Breast epithelium (tissue), 4 donors: ENCODE measurements around the gene YBX1. TPM values are rescaled to one million over a fixed set of nuclear protein-coding genes. Genes with fewer than 3 reads are reported as not detected.

Source experiments
- DNase-seq, 2 donors: peaks; one replicate each; pipeline ENCODE4 v3.0.0-alpha.2; 2019; ENCODE audit warnings: low spot score in 2 of 2
- H3K27ac ChIP-seq, 2 donors: fragments of 200-600 bp; sonication (generic) in 1 of 2; one replicate each; pipeline ENCODE4 v1.5.1; 2016 to 2019; ENCODE audit warnings: mild to moderate bottlenecking in 1 of 2
- H3K27me3 ChIP-seq, 2 donors: fragments of 200-600 bp; sonication (generic) in 1 of 2; one replicate each; pipeline versions ENCODE4 v1.5.1 to v1.6.0; 2017 to 2019; ENCODE audit warnings: control low read depth in 1 of 2, mild to moderate bottlenecking in 1 of 2
- H3K36me3 ChIP-seq: fragments of 200-600 bp; one replicate; pipeline ENCODE4 v1.5.1; 2019
- H3K4me1 ChIP-seq, 2 donors: fragments of 200-600 bp; sonication (generic); one replicate each; pipeline ENCODE4 v1.5.1; 2016 to 2019; ENCODE audit warnings: control low read depth in 1 of 2
- H3K4me3 ChIP-seq, 3 donors: fragments of 200-600 bp; sonication (generic); 1 replicate in 2 of 3; 2 replicates in 1 of 3; pipeline ENCODE4 v1.5.1; 2016 to 2019; ENCODE audit warnings: mild to moderate bottlenecking in 3 of 3, moderate library complexity in 2 of 3
- H3K9me3 ChIP-seq, 2 donors: fragments of 200-600 bp; sonication (generic) in 1 of 2; one replicate each; pipeline ENCODE4 v1.5.1; 2016 to 2019; ENCODE audit warnings: control low read depth in 1 of 2
- CTCF ChIP-seq, 3 donors: fragments of 450-650 bp; IDR thresholded peaks; one replicate each; pipeline ENCODE4 v1.5.1; 2016 to 2017; ENCODE audit warnings: antibody characterized with exemption in 3 of 3, mild to moderate bottlenecking in 3 of 3, moderate library complexity in 3 of 3
- POLR2A ChIP-seq: fragments of 450-650 bp; IDR thresholded peaks from one replicate; pipeline ENCODE4 v1.6.1; 2016; ENCODE audit warnings: antibody characterized with exemption, mild to moderate bottlenecking, moderate library complexity
- POLR2AphosphoS5 ChIP-seq, 3 donors: sonication (generic); formaldehyde crosslinking; IDR thresholded peaks; one replicate each; pipeline ENCODE4 v1.6.1; 2017; ENCODE audit warnings: antibody characterized with exemption in 3 of 3
- intact Hi-C: fragments of 100-400 bp; cut with DNase I; formaldehyde crosslinking; loops from one replicate; pipeline ENCODE4 v1.15.1; 2023; ENCODE audit warnings: low total_unique reads
- total RNA-seq, 3 donors: library from RNA; depleted of rRNA; stranded (reverse); fragments of >200 nt; gene quantifications; one replicate each; pipeline ENCODE4 v1.1.0, GENCODE V29; 2016

YBX1 gene
- total RNA-seq, 3 donors from 2014 or later: 332 to 694 (median 485) TPM

DNA sequence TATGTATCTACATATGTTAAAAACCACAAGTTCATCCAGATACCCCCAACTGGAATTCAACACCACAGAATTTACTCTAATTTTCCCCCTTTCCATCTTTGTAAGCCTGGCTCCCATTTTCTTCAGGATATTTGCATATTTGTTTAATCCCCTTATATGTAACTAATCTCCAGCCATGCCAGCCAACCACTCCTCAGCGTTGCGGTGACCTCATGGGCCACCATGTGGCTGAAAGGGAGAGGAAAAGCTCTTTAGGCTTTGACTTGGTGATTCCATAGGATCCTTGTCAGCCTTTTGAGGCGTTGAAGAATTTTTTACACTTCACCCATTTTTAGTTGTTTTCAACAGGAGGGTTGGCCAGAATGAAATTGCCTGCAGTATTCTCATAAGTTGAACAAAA, 47.8 kb downstream of the YBX1 start:
- no peaks in the 10 kb centered on the region for H3K9me3 ChIP-seq
- intact Hi-C loops: no loop called here
- TF ChIP-seq POLR2A (no peak), POLR2AphosphoS5 (IDR thresholded peaks at IDR 0.05) (no peak), CTCF (IDR thresholded peaks at IDR 0.05) (no peak)
- no peaks in the 10 kb centered on the region for H3K36me3 ChIP-seq
- no peaks in the 10 kb centered on the region for H3K27me3 ChIP-seq
- H3K27ac ChIP-seq: no peak overlapping the region
- no peak for DNase-seq
- H3K4me3 ChIP-seq: no peak overlapping the region
- H3K4me1 ChIP-seq: no peaks in the 10 kb centered on the region

- H3K36me3 ChIP-seq: no peaks in the 10 kb centered on the region
- no peaks in the 10 kb centered on the region for H3K9me3 ChIP-seq
- H3K4me3 ChIP-seq: no peak overlapping the region
- H3K27me3 ChIP-seq: no peaks in the 10 kb centered on the region
- no peak for TF ChIP-seq POLR2A
- no peak for TF ChIP-seq POLR2AphosphoS5 (IDR thresholded peaks at IDR 0.05)
- no peak for TF ChIP-seq CTCF (IDR thresholded peaks at IDR 0.05)
- no peak for DNase-seq
- H3K4me1 ChIP-seq: no peaks in the 10 kb centered on the region
- no peak overlapping the region for H3K27ac ChIP-seq
- intact Hi-C loops: no loop called here
These were observed 48.8 kb downstream of the YBX1 start for GRCh38 chr1:42730988-42731387.

DNA sequence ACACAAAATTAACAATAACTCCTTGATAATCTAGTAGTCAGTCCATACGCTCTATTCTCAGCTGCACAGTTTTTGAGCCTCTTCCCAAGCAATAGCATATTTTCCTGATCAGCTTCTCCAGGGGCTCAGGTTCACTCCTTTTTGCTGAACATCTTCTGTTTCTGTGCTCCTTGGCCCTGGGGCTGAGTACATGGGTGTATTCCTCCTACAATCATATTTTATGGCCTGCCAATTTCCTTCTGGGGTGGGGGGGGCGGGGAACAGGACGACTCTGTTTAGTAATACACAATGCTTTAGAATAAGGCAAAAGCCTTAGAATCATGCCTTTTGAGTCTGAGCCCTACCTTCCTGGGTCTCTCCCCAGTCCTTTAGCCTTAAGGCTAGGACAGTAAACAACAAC, 49.4 kb downstream of the YBX1 start:
- TF ChIP-seq CTCF (IDR thresholded peaks at IDR 0.05) (no peak), POLR2AphosphoS5 (IDR thresholded peaks at IDR 0.05) (no peak), POLR2A (no peak)

GRCh38 chr1:42732126-42732680, 50.0 kb downstream of the YBX1 start:
- Histone ChIP-seq H3K4me3 (no peak overlapping the region), H3K27ac (no peak overlapping the region), H3K27me3 (no peaks in the 10 kb centered on the region), H3K9me3 (no peaks in the 10 kb centered on the region), H3K4me1 (no peaks in the 10 kb centered on the region), H3K36me3 (no peaks in the 10 kb centered on the region)
- TF ChIP-seq POLR2A (no peak), POLR2AphosphoS5 (IDR thresholded peaks at IDR 0.05) (no peak), CTCF (IDR thresholded peaks at IDR 0.05) (no peak)
- intact Hi-C loops: no loop called here
- no peak for DNase-seq

More for the DNA sequence above, 49.4 kb downstream of the YBX1 start:
- Histone ChIP-seq H3K27ac (no peak overlapping the region), H3K9me3 (no peaks in the 10 kb centered on the region), H3K4me1 (no peaks in the 10 kb centered on the region), H3K36me3 (no peaks in the 10 kb centered on the region), H3K4me3 (no peak overlapping the region), H3K27me3 (no peaks in the 10 kb centered on the region)
- no peak for DNase-seq
- intact Hi-C loops: no loop called here

- Histone ChIP-seq H3K4me3 (no peak overlapping the region), H3K27me3 (no peaks in the 10 kb centered on the region), H3K9me3 (no peaks in the 10 kb centered on the region), H3K36me3 (no peaks in the 10 kb centered on the region), H3K4me1 (no peaks in the 10 kb centered on the region), H3K27ac (no peak overlapping the region)
- no peak for DNase-seq
- TF ChIP-seq POLR2A (no peak), POLR2AphosphoS5 (IDR thresholded peaks at IDR 0.05) (no peak), CTCF (IDR thresholded peaks at IDR 0.05) (no peak)
- intact Hi-C loops: no loop called here
These were observed 51.4 kb downstream of the YBX1 start for GRCh38 chr1:42733415-42734200.
